A549 (cell line): ENCODE results near the gene ZNF248. TPM values are rescaled to one million over a fixed set of nuclear protein-coding genes. Genes with fewer than 3 reads are reported as not detected.
A peak's percentile ranks its signal among the peaks of the same experiment; 100 is the strongest.

Experiments used
- ATAC-seq, 2 experiments: fragments of 200-7000 bp in 1 of 2; fragments of >200 bp in 1 of 2; cut with Nextera tagmentation in 1 of 2; cut with Tn5 transposase in 1 of 2; 3 replicates each; pipeline versions ENCODE4 v1.8.0 to v1.9.1; 2018 to 2020; ENCODE audit warnings: mild to moderate bottlenecking in 1 of 2, moderate library complexity in 1 of 2
- CTCF ChIA-PET: fragments of 300-600 bp; sonication (Branson Sonifier 250); formaldehyde crosslinking; extraction: SDS; loops from one replicate; lab custom pipeline; 2021; ENCODE audit warnings: antibody characterized with exemption, inconsistent platforms; lab: Yijun Ruan, JAX
- POLR2A ChIA-PET: fragments of 350-600 bp; formaldehyde crosslinking; extraction: SDS; loops from one replicate; lab custom pipeline; 2021; ENCODE audit warnings: antibody characterized with exemption, inconsistent platforms; lab: Yijun Ruan, JAX
- DNase-seq, 2 experiments: peaks; one replicate each; pipeline versions ENCODE4 v3.0.0 to v3.0.0-alpha.2; 2011 to 2016; ENCODE audit warnings: low read depth in 1 of 2, low spot score in 1 of 2
- FAIRE-seq: peaks from 2 replicates; lab custom pipeline; 2011; peaks lifted over from hg19 to GRCh38; lab: Jason Lieb, UNC
- H3K27ac ChIP-seq, 2 experiments: fragments of >200 bp; sonication (Bioruptor Twin); formaldehyde crosslinking; 3 replicates each; pipeline ENCODE4 v1.5.1; 2016 to 2017
- H3K4me1 ChIP-seq: fragments of >200 bp; sonication (Bioruptor Twin); formaldehyde crosslinking; 3 replicates; pipeline ENCODE4 v1.6.1; 2016
- H3K4me2 ChIP-seq: fragments of >200 bp; sonication (Bioruptor Twin); formaldehyde crosslinking; 3 replicates; pipeline ENCODE4 v1.6.1; 2016
- H3K4me3 ChIP-seq: fragments of >200 bp; sonication (Bioruptor Twin); formaldehyde crosslinking; 3 replicates; pipeline ENCODE4 v1.5.1; 2016
- H3K9me3 ChIP-seq: fragments of >200 bp; sonication (Bioruptor Twin); formaldehyde crosslinking; 3 replicates; pipeline ENCODE4 v1.6.1; 2016
- BCL3 ChIP-seq: fragments of >200 bp; sonication (Bioruptor Twin); formaldehyde crosslinking; IDR thresholded peaks from 3 replicates; pipeline ENCODE4 v1.6.1; 2016
- BHLHE40 ChIP-seq: IDR thresholded peaks from 2 replicates; pipeline ENCODE4 v1.6.1; 2012; ENCODE audit warnings: low read depth, low read length, inconsistent platforms
- CHD4 ChIP-seq: fragments of 200-600 bp; sonication (generic); IDR thresholded peaks from 2 replicates; pipeline ENCODE4 v1.6.1; 2016; ENCODE audit warnings: antibody characterized with exemption, mild to moderate bottlenecking, borderline replicate concordance
- E2F6 ChIP-seq: IDR thresholded peaks from 2 replicates; pipeline ENCODE4 v1.6.1; 2012; ENCODE audit warnings: low read depth, borderline replicate concordance
- EHMT2 ChIP-seq: fragments of 200-600 bp; sonication (generic); IDR thresholded peaks from 2 replicates; pipeline ENCODE4 v1.6.1; 2016; ENCODE audit warnings: antibody characterized with exemption, low read depth, mild to moderate bottlenecking, moderate library complexity
- FOSB ChIP-seq: fragments of 250-450 bp; sonication (Bioruptor Pico); IDR thresholded peaks from 2 replicates; pipeline ENCODE4 v1.5.0; 2020; ENCODE audit warnings: mild to moderate bottlenecking, moderate library complexity
- FOSL2 ChIP-seq, 2 experiments: fragments of 450-650 bp in 1 of 2; fragments of >200 bp in 1 of 2; sonication (Bioruptor Twin) in 1 of 2; formaldehyde crosslinking; IDR thresholded peaks; 2 replicates each; pipeline versions ENCODE4 v1.5.0 to v1.6.1; 2016 to 2020; ENCODE audit warnings: mild to moderate bottlenecking in 1 of 2, moderate library complexity in 1 of 2
- FOXS1 ChIP-seq: fragments of 250-450 bp; sonication (Bioruptor Pico); IDR thresholded peaks from 2 replicates; pipeline ENCODE4 v1.5.0; 2020; ENCODE audit warnings: mild to moderate bottlenecking, moderate library complexity
- GATA3 ChIP-seq: IDR thresholded peaks from 2 replicates; pipeline ENCODE4 v1.6.1; 2012; ENCODE audit warnings: borderline replicate concordance
- HOXB13 ChIP-seq: fragments of 250-450 bp; sonication (Bioruptor Pico); IDR thresholded peaks from 2 replicates; pipeline ENCODE4 v1.5.0; 2020; ENCODE audit warnings: low read depth, mild to moderate bottlenecking, moderate library complexity
- KDM1A ChIP-seq: fragments of 200-600 bp; sonication (generic); IDR thresholded peaks from 2 replicates; pipeline ENCODE4 v1.6.1; 2016; ENCODE audit warnings: low read depth, mild to moderate bottlenecking
- KDM5A ChIP-seq: fragments of 200-600 bp; sonication (generic); IDR thresholded peaks from 2 replicates; pipeline ENCODE4 v1.6.1; 2016; ENCODE audit warnings: antibody characterized with exemption, mild to moderate bottlenecking
- MAFK ChIP-seq: fragments of 450-650 bp; IDR thresholded peaks from 2 replicates; pipeline ENCODE4 v1.6.1; 2014; ENCODE audit not compliant: partially characterized antibody
- MYC ChIP-seq: IDR thresholded peaks from 2 replicates; pipeline ENCODE4 v1.6.1; 2012; ENCODE audit warnings: mild to moderate bottlenecking, inconsistent platforms, low read length, improper control_type of control experiment, borderline replicate concordance
- NFE2L2 ChIP-seq: fragments of 150-350 bp; conservative IDR thresholded peaks from 2 replicates; pipeline ENCODE4 v1.6.1; 2014; ENCODE audit warnings: low read length
- NR3C1 ChIP-seq: fragments of >200 bp; sonication (Bioruptor Twin); formaldehyde crosslinking; IDR thresholded peaks from 3 replicates; pipeline ENCODE4 v1.6.1; 2017
- PHF8 ChIP-seq: fragments of 200-600 bp; sonication (generic); IDR thresholded peaks from 2 replicates; pipeline ENCODE4 v1.6.1; 2016; ENCODE audit warnings: low read depth, mild to moderate bottlenecking, antibody characterized with exemption, moderate library complexity, borderline replicate concordance
- RCOR1 ChIP-seq: fragments of 150-350 bp; IDR thresholded peaks from 2 replicates; pipeline ENCODE4 v1.6.1; 2014; ENCODE audit warnings: antibody characterized with exemption, low read length, low read depth
- TFCP2L1 ChIP-seq: fragments of 250-450 bp; sonication (Bioruptor Pico); IDR thresholded peaks from 2 replicates; pipeline ENCODE4 v1.5.0; 2021; ENCODE audit warnings: mild to moderate bottlenecking
- TP53 ChIP-seq: fragments of 250-450 bp; sonication (Bioruptor Pico); IDR thresholded peaks from 2 replicates; pipeline ENCODE4 v1.5.0; 2021; ENCODE audit warnings: mild to moderate bottlenecking, moderate library complexity
- ZNF302 ChIP-seq: fragments of 250-450 bp; sonication (Bioruptor Pico); IDR thresholded peaks from 2 replicates; pipeline ENCODE4 v1.9.0; 2021; ENCODE audit warnings: inconsistent platforms, mild to moderate bottlenecking, moderate library complexity
- ZSCAN20 ChIP-seq: fragments of 250-450 bp; sonication (Bioruptor Pico); IDR thresholded peaks from 2 replicates; pipeline ENCODE4 v1.8.0; 2022; ENCODE audit warnings: mild to moderate bottlenecking, moderate library complexity
- WGBS: methylation state at CpG from one replicate; pipeline ENCODE4 v1.1.6; 2017; ENCODE audit errors: missing lambda C conversion rate; 5-methylcytosine and 5-hydroxymethylcytosine counted together
- polyA plus RNA-seq, 4 experiments: library from polyadenylated mRNA; depleted of rRNA in 3 of 4; stranded (reverse); fragments of >200 nt; fragmentation: RNase III in 1 of 4; extraction: RNeasy Plus Mini Kit Qiagen cat#74134 plus additional on column Dnase treatment in 1 of 4; gene quantifications; 2 replicates in 3 of 4; 3 replicates in 1 of 4; pipeline ENCODE4 v1.2.3, GENCODE V29; 2011 to 2017

Gene ZNF248
- polyA plus RNA-seq, 2 of the 4 experiments (the other 2 are of a cell fraction) = 7.1 to 13.6 TPM

DNA sequence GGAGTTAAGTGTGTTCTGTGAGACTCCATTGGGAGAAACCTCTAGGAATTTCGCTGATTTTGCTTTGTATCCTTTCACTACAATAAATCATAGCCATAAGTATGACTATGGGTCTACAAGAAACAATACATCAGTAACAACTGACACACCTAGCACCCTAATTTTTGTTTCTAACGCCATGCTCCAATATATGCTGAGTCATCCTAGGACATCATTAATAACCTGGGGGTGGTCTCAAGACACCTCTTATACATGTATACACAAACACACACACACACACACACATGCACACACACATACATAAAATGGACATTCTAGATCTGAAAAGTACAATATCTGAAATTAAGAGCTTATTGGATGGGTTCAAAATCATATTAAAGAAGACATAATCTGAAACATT, 18.2 kb downstream of the ZNF248 start:
- ATAC-seq = no peak
- 88% methylated on average over 2 of the region's 2 CpGs for WGBS
- no peak for DNase-seq
- ChIA-PET CTCF (no interaction called here), POLR2A (no interaction called here)
- no peak for FAIRE-seq
- peaks cover 73% of the 10 kb centered on the region for H3K9me3 ChIP-seq
- H3K4me1 ChIP-seq = no peaks in the 10 kb centered on the region
- no peak overlapping the region for H3K27ac ChIP-seq
- H3K4me3 ChIP-seq = no peak overlapping the region
- TF ChIP-seq MYC (no peak), TP53 (CRISPR knock-in tag) (no peak), PHF8 (no peak), MAFK (peak; percentile 89), NFE2L2 (peak; percentile 93)
- H3K4me2 ChIP-seq = no peak overlapping the region

DNA sequence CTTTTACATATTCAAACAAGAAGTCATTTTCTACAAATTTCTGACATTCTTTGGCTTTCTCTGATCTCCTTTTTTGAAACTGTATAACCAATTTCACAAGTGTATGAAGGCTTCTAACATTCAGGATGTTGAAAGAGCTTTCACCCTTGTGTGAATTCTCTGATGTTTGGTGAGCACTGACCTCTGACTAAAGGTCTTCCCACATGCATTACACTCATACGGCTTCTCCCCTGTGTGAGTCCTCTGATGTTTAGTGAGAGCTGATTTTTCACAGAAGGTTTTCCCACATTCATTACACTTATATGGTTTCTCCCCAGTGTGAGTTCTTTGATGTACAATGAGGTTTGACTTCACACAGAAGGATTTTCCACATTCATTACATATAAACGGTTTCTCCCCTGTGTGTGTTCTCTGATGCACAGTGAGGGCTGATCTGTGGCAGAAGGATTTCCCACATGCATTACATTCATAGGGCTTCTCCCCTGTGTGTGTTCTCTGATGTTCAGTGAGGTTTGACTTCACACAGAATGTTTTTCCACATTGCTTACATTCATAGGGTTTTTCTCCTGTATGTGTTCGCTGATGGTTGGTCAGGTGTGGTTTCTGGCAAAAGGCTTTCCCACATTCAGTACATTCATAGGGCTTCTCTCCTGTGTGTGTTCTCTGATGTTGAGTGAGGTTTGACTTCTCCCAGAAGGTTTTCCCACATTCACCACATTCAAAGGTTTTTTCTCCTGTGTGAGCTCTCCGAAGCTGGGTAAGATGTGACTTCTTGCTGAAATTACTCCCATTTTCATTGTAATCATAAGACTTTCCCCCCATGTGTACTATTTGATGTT, 25.7 kb downstream of the ZNF248 start:
- CTCF ChIA-PET = no interaction called here
- 85% methylated on average over 4 of the region's 4 CpGs for WGBS

GRCh38 chr10:37826806-37827205, 30.6 kb downstream of the ZNF248 start:
- no peaks in the 10 kb centered on the region for H3K4me1 ChIP-seq
- no peak for ATAC-seq
- CTCF ChIA-PET = no interaction called here
- POLR2A ChIA-PET = no interaction called here
- no peak for DNase-seq
- no peak overlapping the region for H3K4me3 ChIP-seq
- H3K4me2 ChIP-seq = no peak overlapping the region
- peaks cover 93% of the 10 kb centered on the region for H3K9me3 ChIP-seq
- WGBS = 5% methylated on average over 1 of the region's 1 CpG
- TF ChIP-seq ZSCAN20 (CRISPR knock-in tag) (no peak), E2F6 (no peak), ZNF302 (CRISPR knock-in tag) (no peak), TFCP2L1 (CRISPR knock-in tag) (no peak), TP53 (CRISPR knock-in tag) (no peak), FOSB (CRISPR knock-in tag) (no peak), NR3C1 (no peak), EHMT2 (no peak), BHLHE40 (no peak), HOXB13 (CRISPR knock-in tag) (no peak)
- TF ChIP-seq, all 56 proteins: peak for 0
- FAIRE-seq = no peak
- no peak overlapping the region for H3K27ac ChIP-seq

More for the DNA sequence above, 25.7 kb downstream of the ZNF248 start:
- POLR2A ChIA-PET = no interaction called here
- Histone ChIP-seq H3K27ac (no peak overlapping the region), H3K4me1 (no peaks in the 10 kb centered on the region), H3K9me3 (peaks cover 98% of the 10 kb centered on the region), H3K4me3 (no peak overlapping the region), H3K4me2 (no peak overlapping the region)
- ATAC-seq (no peak), FAIRE-seq (no peak), DNase-seq (peak in 1 of 2 experiments; percentile 35)
- TF ChIP-seq BCL3 (no peak), RCOR1 (no peak), KDM1A (0 out of 2 replicates have a peak, but pooled peaks have one; percentile 17), TP53 (CRISPR knock-in tag) (no peak), KDM5A (no peak), FOSL2 (IDR thresholded peaks at IDR 0.05) (no peak), FOSL2 (CRISPR knock-in tag; IDR thresholded peaks at IDR 0.05) (no peak), CHD4 (no peak), HOXB13 (CRISPR knock-in tag) (no peak), FOXS1 (CRISPR knock-in tag) (no peak), GATA3 (peak; percentile 31; the same call in 1 of the 2 replicates)
